Neural cell (in vitro differentiated cells): ENCODE measurements around the gene OR51G2. TPM values are rescaled to one million over a fixed set of nuclear protein-coding genes. Genes with fewer than 3 reads are reported as not detected.

Experiments used
- H2AFZ ChIP-seq: fragments of 200-600, 300-800 bp; sonication (generic), shearing (Covaris generic); 2 replicates; pipeline ENCODE4 v1.6.0; 2014; ENCODE audit warnings: low read depth, mild to moderate bottlenecking, antibody characterized with exemption, low read length, moderate library complexity
- H3F3A ChIP-seq: fragments of 200-600 bp; shearing (Covaris generic); 2 replicates; pipeline ENCODE4 v1.6.1; 2016; ENCODE audit warnings: mild to moderate bottlenecking, moderate library complexity, mixed read lengths, antibody characterized with exemption, low read length; ENCODE audit not compliant: insufficient read depth, poor library complexity, severe bottlenecking
- H3K27ac ChIP-seq: fragments of 200-600, 300-800 bp; sonication (generic), shearing (Covaris generic); 2 replicates; pipeline ENCODE4 v1.5.1; 2014; ENCODE audit warnings: mild to moderate bottlenecking, low read length, moderate library complexity
- H3K27me3 ChIP-seq: fragments of 300-800, 200-600 bp; sonication (generic), shearing (Covaris generic); 2 replicates; pipeline ENCODE4 v1.6.0; 2014; ENCODE audit warnings: mild to moderate bottlenecking, low read depth, low read length, moderate library complexity; ENCODE audit not compliant: insufficient read depth
- H3K36me3 ChIP-seq: fragments of 300-800, 200-600 bp; sonication (generic), shearing (Covaris generic); 2 replicates; pipeline ENCODE4 v1.5.1; 2014; ENCODE audit warnings: mild to moderate bottlenecking, antibody characterized with exemption, low read length, moderate library complexity; ENCODE audit not compliant: insufficient read depth
- H3K4me2 ChIP-seq: fragments of 300-800, 200-600 bp; sonication (generic), shearing (Covaris generic); 2 replicates; pipeline ENCODE4 v1.6.0; 2014; ENCODE audit warnings: mild to moderate bottlenecking, low read length
- H3K4me3 ChIP-seq: fragments of 300-800, 200-600 bp; sonication (generic), shearing (Covaris generic); 2 replicates; pipeline ENCODE4 v1.5.1; 2014; ENCODE audit warnings: mild to moderate bottlenecking, low read length, moderate library complexity
- H3K79me2 ChIP-seq: fragments of 200-600 bp; shearing (Covaris generic); replicated peaks from 2 replicates; pipeline ENCODE4 v1.6.0; 2014; ENCODE audit warnings: mild to moderate bottlenecking, low read length, moderate library complexity; ENCODE audit not compliant: insufficient read depth
- H3K9ac ChIP-seq: fragments of 300-800, 200-600 bp; sonication (generic), shearing (Covaris generic); 2 replicates; pipeline ENCODE4 v1.6.1; 2016; ENCODE audit warnings: mild to moderate bottlenecking, low read length, mixed read lengths
- H3K9me2 ChIP-seq: fragments of 200-600 bp; shearing (Covaris generic); 2 replicates; pipeline ENCODE4 v1.6.1; 2016; ENCODE audit warnings: mild to moderate bottlenecking, low read length, mixed read lengths; ENCODE audit not compliant: insufficient read depth
- H3K9me3 ChIP-seq: fragments of 200-600, 300-800 bp; sonication (generic), shearing (Covaris generic); 2 replicates; pipeline ENCODE4 v1.6.1; 2016; ENCODE audit warnings: mild to moderate bottlenecking, mixed run types, low read length, moderate library complexity, mixed read lengths
- H4K20me1 ChIP-seq: fragments of 200-600 bp; shearing (Covaris generic); 2 replicates; pipeline ENCODE4 v1.6.1; 2016; ENCODE audit warnings: mild to moderate bottlenecking, mixed run types; ENCODE audit not compliant: insufficient read depth
- EP300 ChIP-seq: fragments of 450-650 bp; conservative IDR thresholded peaks from 2 replicates; pipeline ENCODE4 v1.6.1; 2014; ENCODE audit warnings: antibody characterized with exemption, mild to moderate bottlenecking, moderate library complexity; ENCODE audit not compliant: poor library complexity, severe bottlenecking
- EZH2 ChIP-seq: fragments of 200-600, 300-800 bp; shearing (Covaris generic), sonication (generic); IDR thresholded peaks from 2 replicates; pipeline ENCODE4 v1.6.1; 2014; ENCODE audit warnings: antibody characterized with exemption, low read length, borderline replicate concordance, mild to moderate bottlenecking; ENCODE audit not compliant: insufficient read depth, poor library complexity, severe bottlenecking
- MXI1 ChIP-seq: fragments of 450-650 bp; conservative IDR thresholded peaks from 2 replicates; pipeline ENCODE4 v1.6.1; 2014; ENCODE audit warnings: antibody characterized with exemption, mild to moderate bottlenecking; ENCODE audit not compliant: poor library complexity, severe bottlenecking
- POLR2AphosphoS5 ChIP-seq: IDR thresholded peaks from 2 replicates; pipeline ENCODE4 v1.6.1; 2012
- RAD21 ChIP-seq: fragments of 450-650 bp; conservative IDR thresholded peaks from 2 replicates; pipeline ENCODE4 v1.6.1; 2014; ENCODE audit warnings: antibody characterized with exemption, mild to moderate bottlenecking, moderate library complexity
- SMC3 ChIP-seq: fragments of 450-650 bp; conservative IDR thresholded peaks from 2 replicates; pipeline ENCODE4 v1.6.1; 2014; ENCODE audit warnings: antibody characterized with exemption, mild to moderate bottlenecking, moderate library complexity; ENCODE audit not compliant: poor library complexity
- TAF1 ChIP-seq: IDR thresholded peaks from 2 replicates; pipeline ENCODE4 v1.6.1; 2012; ENCODE audit warnings: low read depth
- polyA plus RNA-seq: library from polyadenylated mRNA; depleted of rRNA; stranded (reverse); fragments of >200 nt; gene quantifications from 2 replicates; pipeline ENCODE4 v1.2.3, GENCODE V29; 2014
- TF ChIP-seq, protein P1 (sequence below): fragments of 450-650 bp; IDR thresholded peaks from 2 replicates; pipeline ENCODE4 v1.5.1; 2014; ENCODE audit warnings: antibody characterized with exemption, mild to moderate bottlenecking, moderate library complexity; ENCODE audit not compliant: poor library complexity, severe bottlenecking
- TF ChIP-seq, protein P2 (sequence below): IDR thresholded peaks from 2 replicates; pipeline ENCODE4 v1.6.1; 2012; ENCODE audit warnings: borderline replicate concordance

Gene OR51G2
- polyA plus RNA-seq, 1 donor from 2014 or later, result not detected

DNA sequence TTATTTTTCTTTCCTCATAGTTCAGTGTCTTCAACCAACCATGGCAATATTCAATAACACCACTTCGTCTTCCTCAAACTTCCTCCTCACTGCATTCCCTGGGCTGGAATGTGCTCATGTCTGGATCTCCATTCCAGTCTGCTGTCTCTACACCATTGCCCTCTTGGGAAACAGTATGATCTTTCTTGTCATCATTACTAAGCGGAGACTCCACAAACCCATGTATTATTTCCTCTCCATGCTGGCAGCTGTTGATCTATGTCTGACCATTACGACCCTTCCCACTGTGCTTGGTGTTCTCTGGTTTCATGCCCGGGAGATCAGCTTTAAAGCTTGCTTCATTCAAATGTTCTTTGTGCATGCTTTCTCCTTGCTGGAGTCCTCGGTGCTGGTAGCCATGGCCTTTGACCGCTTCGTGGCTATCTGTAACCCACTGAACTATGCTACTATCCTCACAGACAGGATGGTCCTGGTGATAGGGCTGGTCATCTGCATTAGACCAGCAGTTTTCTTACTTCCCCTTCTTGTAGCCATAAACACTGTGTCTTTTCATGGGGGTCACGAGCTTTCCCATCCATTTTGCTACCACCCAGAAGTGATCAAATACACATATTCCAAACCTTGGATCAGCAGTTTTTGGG lies 37.2 kb downstream of the OR51G2 start, which contains the start of gene OR51T1:
OR51T1 (plus strand) TSS at position 41 of the 641 bp plus-strand sequence; CDS start at position 41, 0 bp downstream.
- H3K4me3 ChIP-seq, result no peak within 1 kb of the TSS
- H3K4me2 ChIP-seq, result no peak within 1 kb of the TSS
- no peaks in the 10 kb centered on the region for H3K27me3 ChIP-seq
- no peaks in the 10 kb centered on the region for H3K79me2 ChIP-seq
- no peak within 1 kb of the TSS for H2AFZ ChIP-seq
- H3K9ac ChIP-seq, result no peak within 1 kb of the TSS
- H3K36me3 ChIP-seq, result no peaks in the 10 kb centered on the region
- H3F3A ChIP-seq, result no peaks in the 10 kb centered on the region
- no peaks in the 10 kb centered on the region for H4K20me1 ChIP-seq
- no peaks in the 10 kb centered on the region for H3K9me3 ChIP-seq
- TF ChIP-seq, protein P1, sequence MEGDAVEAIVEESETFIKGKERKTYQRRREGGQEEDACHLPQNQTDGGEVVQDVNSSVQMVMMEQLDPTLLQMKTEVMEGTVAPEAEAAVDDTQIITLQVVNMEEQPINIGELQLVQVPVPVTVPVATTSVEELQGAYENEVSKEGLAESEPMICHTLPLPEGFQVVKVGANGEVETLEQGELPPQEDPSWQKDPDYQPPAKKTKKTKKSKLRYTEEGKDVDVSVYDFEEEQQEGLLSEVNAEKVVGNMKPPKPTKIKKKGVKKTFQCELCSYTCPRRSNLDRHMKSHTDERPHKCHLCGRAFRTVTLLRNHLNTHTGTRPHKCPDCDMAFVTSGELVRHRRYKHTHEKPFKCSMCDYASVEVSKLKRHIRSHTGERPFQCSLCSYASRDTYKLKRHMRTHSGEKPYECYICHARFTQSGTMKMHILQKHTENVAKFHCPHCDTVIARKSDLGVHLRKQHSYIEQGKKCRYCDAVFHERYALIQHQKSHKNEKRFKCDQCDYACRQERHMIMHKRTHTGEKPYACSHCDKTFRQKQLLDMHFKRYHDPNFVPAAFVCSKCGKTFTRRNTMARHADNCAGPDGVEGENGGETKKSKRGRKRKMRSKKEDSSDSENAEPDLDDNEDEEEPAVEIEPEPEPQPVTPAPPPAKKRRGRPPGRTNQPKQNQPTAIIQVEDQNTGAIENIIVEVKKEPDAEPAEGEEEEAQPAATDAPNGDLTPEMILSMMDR, result no peak
- TF ChIP-seq MXI1 (no peak), POLR2AphosphoS5 (no peak), EP300 (no peak), SMC3 (no peak), RAD21 (no peak), EZH2 (no peak), TAF1 (no peak)
- TF ChIP-seq, protein P2, sequence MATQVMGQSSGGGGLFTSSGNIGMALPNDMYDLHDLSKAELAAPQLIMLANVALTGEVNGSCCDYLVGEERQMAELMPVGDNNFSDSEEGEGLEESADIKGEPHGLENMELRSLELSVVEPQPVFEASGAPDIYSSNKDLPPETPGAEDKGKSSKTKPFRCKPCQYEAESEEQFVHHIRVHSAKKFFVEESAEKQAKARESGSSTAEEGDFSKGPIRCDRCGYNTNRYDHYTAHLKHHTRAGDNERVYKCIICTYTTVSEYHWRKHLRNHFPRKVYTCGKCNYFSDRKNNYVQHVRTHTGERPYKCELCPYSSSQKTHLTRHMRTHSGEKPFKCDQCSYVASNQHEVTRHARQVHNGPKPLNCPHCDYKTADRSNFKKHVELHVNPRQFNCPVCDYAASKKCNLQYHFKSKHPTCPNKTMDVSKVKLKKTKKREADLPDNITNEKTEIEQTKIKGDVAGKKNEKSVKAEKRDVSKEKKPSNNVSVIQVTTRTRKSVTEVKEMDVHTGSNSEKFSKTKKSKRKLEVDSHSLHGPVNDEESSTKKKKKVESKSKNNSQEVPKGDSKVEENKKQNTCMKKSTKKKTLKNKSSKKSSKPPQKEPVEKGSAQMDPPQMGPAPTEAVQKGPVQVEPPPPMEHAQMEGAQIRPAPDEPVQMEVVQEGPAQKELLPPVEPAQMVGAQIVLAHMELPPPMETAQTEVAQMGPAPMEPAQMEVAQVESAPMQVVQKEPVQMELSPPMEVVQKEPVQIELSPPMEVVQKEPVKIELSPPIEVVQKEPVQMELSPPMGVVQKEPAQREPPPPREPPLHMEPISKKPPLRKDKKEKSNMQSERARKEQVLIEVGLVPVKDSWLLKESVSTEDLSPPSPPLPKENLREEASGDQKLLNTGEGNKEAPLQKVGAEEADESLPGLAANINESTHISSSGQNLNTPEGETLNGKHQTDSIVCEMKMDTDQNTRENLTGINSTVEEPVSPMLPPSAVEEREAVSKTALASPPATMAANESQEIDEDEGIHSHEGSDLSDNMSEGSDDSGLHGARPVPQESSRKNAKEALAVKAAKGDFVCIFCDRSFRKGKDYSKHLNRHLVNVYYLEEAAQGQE, result no peak
- H3K27ac ChIP-seq, result no peak within 1 kb of the TSS
- no peaks in the 10 kb centered on the region for H3K9me2 ChIP-seq

DNA sequence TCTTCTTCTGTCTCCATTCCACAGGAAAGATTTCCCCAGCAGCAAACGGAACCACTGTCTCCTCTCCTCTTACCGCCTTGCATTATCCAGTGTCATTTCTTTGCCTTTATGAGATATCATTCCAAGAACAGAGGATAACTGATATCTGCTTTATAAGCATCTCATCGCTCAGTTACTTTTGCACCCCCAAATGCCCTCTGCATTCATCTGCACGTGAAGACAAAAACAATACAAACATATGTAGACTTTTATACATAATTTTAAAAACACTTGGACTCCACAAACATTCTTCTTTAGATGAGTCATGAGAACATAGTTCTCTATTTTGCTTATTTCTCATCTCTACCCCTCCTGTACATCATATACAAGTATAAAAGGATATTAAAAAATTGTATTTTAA lies 38.0 kb downstream of the OR51G2 start:
- Histone ChIP-seq H3K27me3 (no peaks in the 10 kb centered on the region), H3K9me3 (no peaks in the 10 kb centered on the region), H3K4me2 (no peak overlapping the region), H3K9ac (no peak overlapping the region), H3K4me3 (no peak overlapping the region), H3K79me2 (no peaks in the 10 kb centered on the region), H4K20me1 (no peaks in the 10 kb centered on the region), H2AFZ (no peak overlapping the region), H3F3A (no peaks in the 10 kb centered on the region), H3K36me3 (no peaks in the 10 kb centered on the region), H3K9me2 (no peaks in the 10 kb centered on the region), H3K27ac (no peak overlapping the region)
- no peak for TF ChIP-seq EP300
- TF ChIP-seq, protein P2, result no peak
- no peak for TF ChIP-seq TAF1
- TF ChIP-seq, protein P1, result no peak
- TF ChIP-seq SMC3, result no peak
- TF ChIP-seq EZH2, result no peak
- TF ChIP-seq POLR2AphosphoS5, result no peak
- no peak for TF ChIP-seq RAD21
- no peak for TF ChIP-seq MXI1
